Activated naive CD4-positive, alpha-beta T cell treated with anti-CD3 and anti-CD28 coated beads, Interleukin-2, amount 10 ng/mL, durations not matched to agents 7 days and 5 days (primary cell): ENCODE measurements around the gene GRIK1.

Source experiments
- CTCF ChIA-PET: fragments of 350-600 bp; sonication (Branson Sonifier 250); formaldehyde crosslinking; loops from one replicate; lab custom pipeline; 2021; ENCODE audit warnings: antibody characterized with exemption; lab: Charles Lee
- DNase-seq: peaks from one replicate; pipeline ENCODE4 v3.0.0-alpha.2; 2020
- H3K27ac Mint-ChIP-seq: one replicate; pipeline ENCODE4 v1.8.0; 2021; ENCODE audit warnings: mild to moderate bottlenecking, moderate library complexity, mixed read lengths
- H3K27me3 Mint-ChIP-seq: one replicate; pipeline ENCODE4 v1.8.0; 2021; ENCODE audit warnings: mild to moderate bottlenecking, mixed read lengths
- H3K36me3 Mint-ChIP-seq: one replicate; pipeline ENCODE4 v1.8.0; 2021; ENCODE audit warnings: mixed read lengths
- H3K4me1 Mint-ChIP-seq: one replicate; pipeline ENCODE4 v1.8.0; 2021; ENCODE audit warnings: mixed read lengths
- H3K4me3 Mint-ChIP-seq: one replicate; pipeline ENCODE4 v1.8.0; 2021; ENCODE audit warnings: mild to moderate bottlenecking, moderate library complexity, mixed read lengths
- H3K9me3 Mint-ChIP-seq: one replicate; pipeline ENCODE4 v1.8.0; 2021; ENCODE audit warnings: mixed read lengths

The GRIK1 gene

DNA sequence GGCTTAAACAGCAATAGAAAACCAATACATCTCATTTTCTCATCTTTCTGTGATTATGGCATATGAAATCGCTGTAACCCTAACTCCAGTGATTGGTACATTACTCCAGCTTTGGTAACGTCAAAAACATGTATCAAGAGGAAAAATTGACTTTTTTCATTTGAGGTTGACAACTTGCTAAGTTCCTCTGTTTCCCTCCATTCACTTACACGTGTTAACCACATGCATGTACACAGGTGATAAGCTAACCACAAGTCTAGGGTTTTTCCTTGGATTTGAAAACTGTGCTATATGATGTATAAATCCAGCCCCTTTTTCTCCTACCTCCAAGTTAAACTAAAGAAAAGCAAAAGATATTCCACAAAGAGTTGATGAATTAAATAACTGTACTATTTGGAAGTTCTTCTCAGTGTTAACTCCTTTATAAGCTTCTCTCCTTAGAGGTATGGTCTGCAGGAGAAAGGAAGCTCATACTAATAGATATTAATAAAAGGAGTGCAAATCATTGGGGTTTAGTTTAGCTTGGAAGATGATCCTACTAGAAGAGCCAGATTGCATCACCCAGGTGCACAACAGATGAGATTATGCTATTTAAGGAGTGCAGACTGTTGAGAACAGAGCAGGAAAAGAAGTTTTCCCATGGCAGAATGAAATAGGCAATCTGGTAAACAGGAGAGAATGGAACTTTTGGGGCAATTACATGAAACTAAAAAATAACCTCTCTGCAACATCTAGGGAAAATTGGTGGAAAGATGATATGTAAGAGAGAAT, 277.9 kb downstream of the GRIK1 start:
- Mint-ChIP-seq H3K36me3 (no peaks in the 10 kb centered on the region), H3K27ac (no peak overlapping the region), H3K9me3 (no peaks in the 10 kb centered on the region), H3K27me3 (peaks cover 10% of the 10 kb centered on the region), H3K4me3 (no peak overlapping the region), H3K4me1 (peaks cover 8% of the 10 kb centered on the region)
- DNase-seq, result no peak
- CTCF ChIA-PET, result no interaction called here

- H3K9me3 Mint-ChIP-seq, result peaks cover 2% of the 10 kb centered on the region
- peaks cover 10% of the 10 kb centered on the region for H3K27me3 Mint-ChIP-seq
- no peak overlapping the region for H3K4me3 Mint-ChIP-seq
- H3K27ac Mint-ChIP-seq, result no peak overlapping the region
- H3K4me1 Mint-ChIP-seq, result peaks cover 18% of the 10 kb centered on the region
- CTCF ChIA-PET, result no interaction called here
- no peaks in the 10 kb centered on the region for H3K36me3 Mint-ChIP-seq
- DNase-seq, result no peak
Observed at GRCh38 chr21:29660047-29660720, 279.6 kb downstream of the GRIK1 start.

DNA sequence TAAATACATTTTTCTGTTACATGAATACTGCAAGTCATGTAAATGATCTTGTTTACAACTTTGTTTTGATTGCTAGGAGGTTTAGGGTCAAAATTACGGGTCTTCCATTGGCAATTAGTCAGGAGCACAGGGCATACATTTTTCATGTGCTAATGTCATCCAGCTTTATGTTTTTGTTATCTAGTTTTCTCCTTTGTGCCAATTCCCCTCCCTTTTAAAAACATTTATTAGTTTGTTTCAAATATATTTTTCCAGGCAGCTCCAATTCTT, 280.9 kb downstream of the GRIK1 start:
- H3K27me3 Mint-ChIP-seq, result peaks cover 8% of the 10 kb centered on the region
- no peak for DNase-seq
- peaks cover 2% of the 10 kb centered on the region for H3K9me3 Mint-ChIP-seq
- no peak overlapping the region for H3K4me3 Mint-ChIP-seq
- H3K36me3 Mint-ChIP-seq, result peaks cover 2% of the 10 kb centered on the region
- H3K27ac Mint-ChIP-seq, result no peak overlapping the region
- CTCF ChIA-PET, result no interaction called here
- peaks cover 18% of the 10 kb centered on the region for H3K4me1 Mint-ChIP-seq

DNA sequence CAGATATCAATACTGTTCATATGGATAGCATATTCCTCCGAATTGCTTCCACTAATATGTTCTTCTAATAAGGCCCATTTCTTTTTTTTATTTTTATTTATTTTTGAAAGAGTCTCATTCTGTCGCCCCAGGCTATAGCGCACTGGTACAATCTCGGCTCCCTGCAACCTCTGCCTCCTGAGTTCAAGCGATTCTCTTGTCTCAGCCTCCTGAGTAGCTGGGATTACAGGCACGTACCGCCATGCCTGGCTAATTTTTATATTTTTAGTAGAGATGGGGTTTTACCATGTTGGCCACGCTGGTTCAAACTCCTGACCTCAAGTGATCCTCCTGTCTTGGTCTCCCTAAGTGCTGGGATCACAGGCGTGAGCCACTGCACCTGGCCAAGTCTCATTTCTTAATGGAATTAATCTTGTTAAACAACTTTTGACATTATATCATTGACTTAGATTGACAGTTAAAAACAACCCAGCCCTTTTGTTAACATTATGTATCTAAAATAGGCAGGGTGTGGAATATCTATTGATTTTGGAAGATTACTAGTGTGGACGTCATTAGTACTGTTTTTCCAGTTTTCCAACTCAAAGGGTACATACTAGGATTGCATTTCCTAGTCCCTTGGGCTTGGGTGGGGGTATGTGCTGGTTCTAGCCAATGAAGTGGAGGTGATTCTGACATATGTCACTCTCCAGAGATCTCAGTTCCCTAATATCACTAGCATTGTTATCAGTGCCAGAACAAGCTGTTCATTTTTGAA, 281.4 kb downstream of the GRIK1 start:
- peaks cover 4% of the 10 kb centered on the region for H3K27me3 Mint-ChIP-seq
- CTCF ChIA-PET, result no interaction called here
- no peak overlapping the region for H3K4me3 Mint-ChIP-seq
- H3K9me3 Mint-ChIP-seq, result peaks cover 2% of the 10 kb centered on the region
- H3K36me3 Mint-ChIP-seq, result peaks cover 2% of the 10 kb centered on the region
- H3K27ac Mint-ChIP-seq, result no peak overlapping the region
- peaks cover 18% of the 10 kb centered on the region for H3K4me1 Mint-ChIP-seq
- DNase-seq, result no peak

GRCh38 chr21:29657240-29657989, 282.4 kb downstream of the GRIK1 start:
- H3K36me3 Mint-ChIP-seq, result peaks cover 2% of the 10 kb centered on the region
- H3K4me1 Mint-ChIP-seq, result peaks cover 18% of the 10 kb centered on the region
- H3K27ac Mint-ChIP-seq, result peak overlapping the region; percentile 84
- CTCF ChIA-PET, result interaction anchor here (0.7 to 1.7 kb wide), 2 partner anchors 192 to 683 kb away, joined by 3 read pairs; no protein-coding TSS in a partner anchor
- H3K9me3 Mint-ChIP-seq, result peaks cover 2% of the 10 kb centered on the region
- H3K27me3 Mint-ChIP-seq, result peaks cover 4% of the 10 kb centered on the region
- no peak overlapping the region for H3K4me3 Mint-ChIP-seq
- no peak for DNase-seq

GRCh38 chr21:29656504-29657239, 283.1 kb downstream of the GRIK1 start:
- DNase-seq, result no peak
- Mint-ChIP-seq H3K9me3 (peaks cover 2% of the 10 kb centered on the region), H3K36me3 (peaks cover 2% of the 10 kb centered on the region), H3K4me1 (peaks cover 18% of the 10 kb centered on the region), H3K27ac (peak overlapping the region; percentile 84), H3K27me3 (peaks cover 4% of the 10 kb centered on the region), H3K4me3 (no peak overlapping the region)
- CTCF ChIA-PET, result interaction anchor here (1.7 kb wide), 1 partner anchor 193 kb away, joined by 3 read pairs; no protein-coding TSS in a partner anchor

DNA sequence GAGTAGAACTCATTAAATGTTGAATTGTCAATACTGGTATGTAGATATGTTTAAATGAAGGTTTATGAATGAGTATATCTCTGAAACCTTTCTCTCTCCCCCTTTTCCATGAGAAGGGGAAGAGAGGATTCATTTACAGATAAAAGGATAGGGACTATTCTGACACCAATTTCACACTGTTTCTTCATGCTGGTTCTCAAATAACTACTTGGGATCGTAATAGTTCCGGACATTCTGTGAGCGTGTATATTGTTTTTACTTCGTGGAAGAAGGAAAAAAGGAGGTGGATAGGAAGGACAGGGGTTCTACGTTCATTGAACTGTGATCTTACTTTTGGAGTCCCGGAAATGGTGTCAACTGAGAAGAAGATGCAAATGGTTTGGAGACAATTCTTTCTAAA, 284.2 kb downstream of the GRIK1 start:
- Mint-ChIP-seq H3K36me3 (peaks cover 2% of the 10 kb centered on the region), H3K27ac (peak overlapping the region; percentile 44), H3K27me3 (no peaks in the 10 kb centered on the region), H3K9me3 (peaks cover 2% of the 10 kb centered on the region), H3K4me1 (peaks cover 18% of the 10 kb centered on the region), H3K4me3 (no peak overlapping the region)
- CTCF ChIA-PET, result no interaction called here
- no peak for DNase-seq

GRCh38 chr21:29654855-29655254, 284.9 kb downstream of the GRIK1 start:
- CTCF ChIA-PET, result no interaction called here
- no peaks in the 10 kb centered on the region for H3K27me3 Mint-ChIP-seq
- no peak overlapping the region for H3K27ac Mint-ChIP-seq
- H3K4me1 Mint-ChIP-seq, result peaks cover 18% of the 10 kb centered on the region
- no peak overlapping the region for H3K4me3 Mint-ChIP-seq
- DNase-seq, result no peak
- H3K9me3 Mint-ChIP-seq, result peaks cover 2% of the 10 kb centered on the region
- H3K36me3 Mint-ChIP-seq, result peaks cover 2% of the 10 kb centered on the region

DNA sequence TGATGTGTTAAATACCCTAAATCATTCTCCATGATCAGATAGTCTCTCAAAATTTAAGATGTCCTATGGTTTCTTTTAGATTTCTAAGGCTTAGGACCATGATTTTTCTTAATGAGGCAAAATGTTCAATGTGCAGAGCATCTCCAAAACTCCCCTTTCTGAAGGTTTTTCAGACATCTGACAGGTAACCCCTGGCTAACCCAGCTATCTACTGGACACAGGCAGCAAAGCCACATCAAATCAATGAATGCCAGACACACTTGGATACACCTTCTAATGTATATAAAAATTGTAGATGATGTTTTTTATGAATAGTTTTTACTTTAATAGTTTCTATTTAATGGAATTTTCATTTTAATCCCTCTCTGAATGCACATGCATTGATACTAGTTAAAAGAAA, 285.6 kb downstream of the GRIK1 start:
- Mint-ChIP-seq H3K27me3 (no peaks in the 10 kb centered on the region), H3K4me3 (no peak overlapping the region), H3K36me3 (peaks cover 2% of the 10 kb centered on the region), H3K27ac (no peak overlapping the region), H3K9me3 (peaks cover 2% of the 10 kb centered on the region), H3K4me1 (peaks cover 18% of the 10 kb centered on the region)
- no peak for DNase-seq
- CTCF ChIA-PET, result no interaction called here

DNA sequence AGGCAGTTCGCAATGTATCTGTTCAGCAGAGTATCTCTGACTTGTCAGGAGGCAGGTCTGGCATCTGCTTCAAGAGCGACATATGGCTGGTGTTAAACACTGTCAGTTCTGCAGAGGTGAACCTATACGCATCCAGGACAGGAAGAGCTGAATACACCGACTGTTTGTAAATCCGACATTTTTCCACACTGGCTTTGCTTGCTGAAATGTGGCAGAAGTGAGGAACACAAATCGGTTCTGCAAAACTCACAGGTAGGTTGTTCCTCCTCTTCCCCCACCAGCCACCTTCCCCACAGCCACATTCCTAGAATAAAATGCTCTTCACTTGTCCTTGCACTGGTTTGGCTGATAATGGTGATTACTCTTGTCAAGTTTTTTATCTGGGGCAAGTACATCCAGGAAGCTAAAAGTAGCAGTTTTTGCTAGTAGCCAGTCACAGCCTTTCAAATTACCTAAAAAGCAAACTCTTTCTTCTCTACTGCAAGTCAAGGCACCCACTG, 289.2 kb downstream of the GRIK1 start:
- Mint-ChIP-seq H3K27me3 (no peaks in the 10 kb centered on the region), H3K27ac (no peak overlapping the region), H3K36me3 (peaks cover 2% of the 10 kb centered on the region), H3K4me1 (peaks cover 2% of the 10 kb centered on the region), H3K4me3 (no peak overlapping the region), H3K9me3 (peaks cover under 1% of the 10 kb centered on the region)
- DNase-seq, result no peak
- CTCF ChIA-PET, result no interaction called here

- no peak overlapping the region for H3K27ac Mint-ChIP-seq
- H3K9me3 Mint-ChIP-seq, result no peaks in the 10 kb centered on the region
- H3K36me3 Mint-ChIP-seq, result no peaks in the 10 kb centered on the region
- no peaks in the 10 kb centered on the region for H3K27me3 Mint-ChIP-seq
- H3K4me1 Mint-ChIP-seq, result no peaks in the 10 kb centered on the region
- CTCF ChIA-PET, result no interaction called here
- DNase-seq, result no peak
- no peak overlapping the region for H3K4me3 Mint-ChIP-seq
Observed at GRCh38 chr21:29649406-29649814, 290.4 kb downstream of the GRIK1 start.

DNA sequence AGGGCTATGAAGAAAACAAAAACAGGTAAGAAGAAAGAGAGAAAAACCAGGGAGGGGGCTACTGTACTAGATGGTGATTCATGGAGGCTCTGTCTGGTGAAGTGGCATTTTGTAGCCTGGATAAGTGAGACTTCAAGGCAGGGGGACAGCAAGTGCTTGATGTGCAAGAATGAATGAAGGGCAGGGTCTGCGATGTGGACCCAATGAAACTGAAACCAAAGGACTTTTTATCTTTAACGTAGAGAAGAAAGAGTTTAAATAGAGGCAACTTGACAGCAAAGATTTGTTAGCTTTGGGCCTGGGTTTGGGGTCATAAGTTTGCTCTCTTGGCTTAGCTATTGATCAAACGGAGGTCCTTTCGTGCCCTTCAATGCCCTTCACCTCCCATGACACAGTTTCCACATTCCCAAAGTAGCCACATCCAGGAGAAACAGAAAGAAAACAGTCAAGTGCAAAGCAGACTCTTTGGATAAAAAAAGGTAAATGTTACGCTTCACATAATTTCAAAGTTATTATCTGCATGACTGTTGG, 291.0 kb downstream of the GRIK1 start:
- Mint-ChIP-seq H3K9me3 (no peaks in the 10 kb centered on the region), H3K36me3 (no peaks in the 10 kb centered on the region), H3K27ac (no peak overlapping the region), H3K27me3 (no peaks in the 10 kb centered on the region), H3K4me3 (no peak overlapping the region), H3K4me1 (no peaks in the 10 kb centered on the region)
- DNase-seq, result no peak
- CTCF ChIA-PET, result no interaction called here

DNA sequence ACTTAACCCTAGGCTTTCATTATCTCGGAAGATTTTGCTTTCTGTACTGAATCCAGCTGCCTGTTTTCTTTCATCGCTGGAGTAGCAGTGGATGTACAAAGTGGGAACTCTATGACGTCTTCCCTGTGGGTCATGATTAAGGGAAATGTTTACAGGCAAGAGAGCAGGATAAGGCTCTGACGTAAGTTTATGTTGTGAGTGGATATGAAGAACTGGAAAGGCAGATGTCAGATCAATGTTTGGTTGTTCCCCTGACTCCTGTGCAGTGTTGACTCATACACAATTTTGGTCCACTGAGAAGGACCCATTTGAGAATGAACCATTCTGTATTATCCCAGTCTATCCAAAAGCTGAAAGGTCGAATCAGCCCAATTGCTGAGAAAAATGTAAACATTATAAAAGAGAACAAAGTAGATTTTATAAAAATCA, 292.4 kb downstream of the GRIK1 start:
- no peak overlapping the region for H3K27ac Mint-ChIP-seq
- no peak for DNase-seq
- no peak overlapping the region for H3K4me3 Mint-ChIP-seq
- no peaks in the 10 kb centered on the region for H3K36me3 Mint-ChIP-seq
- CTCF ChIA-PET, result interaction anchor here (1.0 kb wide), 1 partner anchor 9 kb away, joined by 3 read pairs; no protein-coding TSS in a partner anchor
- H3K27me3 Mint-ChIP-seq, result no peaks in the 10 kb centered on the region
- H3K9me3 Mint-ChIP-seq, result no peaks in the 10 kb centered on the region
- no peaks in the 10 kb centered on the region for H3K4me1 Mint-ChIP-seq
